PC-3 (cell line): Measurements from ENCODE around the gene RHEBL1. TPM values are rescaled to one million over a fixed set of nuclear protein-coding genes. Genes with fewer than 3 reads are reported as not detected.

ENCODE experiments used
- ATAC-seq: fragments of 200-7000 bp; cut with Tn5 transposase; 2 replicates; pipeline ENCODE4 v1.9.1; 2020; ENCODE audit warnings: mild to moderate bottlenecking, moderate library complexity
- BruUV-seq: library from RNA; stranded (reverse); fragments of 400-500 nt; replicated peaks from 2 replicates; lab custom pipeline; 2021; lab: Mats Ljungman, UMichigan
- CTCF ChIA-PET: fragments of 300-600 bp; sonication (Branson Sonifier 250); formaldehyde crosslinking; loops from one replicate; lab custom pipeline; 2022; ENCODE audit warnings: antibody characterized with exemption; lab: Charles Lee
- POLR2A ChIA-PET: fragments of 300-600 bp; sonication (Branson Sonifier 250); formaldehyde crosslinking; loops from one replicate; lab custom pipeline; 2022; ENCODE audit warnings: antibody characterized with exemption; ENCODE audit not compliant: unreplicated experiment; lab: Charles Lee
- DNase-seq: peaks from one replicate; pipeline ENCODE4 v3.0.0-alpha.2; 2015
- H2AFZ ChIP-seq: fragments of 300-600 bp; sonication (generic); 2 replicates; pipeline ENCODE4 v1.6.0; 2016; ENCODE audit warnings: antibody characterized with exemption, low read length
- H3F3A ChIP-seq: fragments of 300-600 bp; sonication (generic); one replicate; pipeline ENCODE4 v1.6.0; 2017; ENCODE audit warnings: antibody characterized with exemption, low read length, control low read depth, mild to moderate bottlenecking; ENCODE audit not compliant: unreplicated experiment
- H3K27ac ChIP-seq: fragments of 300-600 bp; sonication (generic); 2 replicates; pipeline ENCODE4 v1.5.1; 2016; ENCODE audit warnings: mild to moderate bottlenecking, low read length
- H3K27me3 ChIP-seq: fragments of 300-600 bp; sonication (generic); 2 replicates; pipeline ENCODE4 v1.6.1; 2016; ENCODE audit warnings: low read length, mixed read lengths
- H3K36me3 ChIP-seq: fragments of 300-600 bp; sonication (generic); 2 replicates; pipeline ENCODE4 v1.6.1; 2016; ENCODE audit warnings: low read depth, mixed run types, low read length, mixed read lengths
- H3K4me1 ChIP-seq: fragments of 300-600 bp; sonication (generic); 2 replicates; pipeline ENCODE4 v1.5.1; 2016; ENCODE audit warnings: low read length; ENCODE audit not compliant: insufficient read depth
- H3K4me2 ChIP-seq: fragments of 300-600 bp; sonication (generic); 2 replicates; pipeline ENCODE4 v1.6.0; 2016; ENCODE audit warnings: low read length
- H3K4me3 ChIP-seq: fragments of 300-600 bp; sonication (generic); 2 replicates; pipeline ENCODE4 v1.5.1; 2016; ENCODE audit warnings: mild to moderate bottlenecking, low read length, mixed read lengths
- H3K79me2 ChIP-seq: fragments of 300-600 bp; sonication (generic); 2 replicates; pipeline ENCODE4 v1.6.1; 2017; ENCODE audit warnings: low read length, mixed read lengths
- H3K9ac ChIP-seq: fragments of 300-600 bp; sonication (generic); 2 replicates; pipeline ENCODE4 v1.6.0; 2016; ENCODE audit warnings: mild to moderate bottlenecking, low read length
- H3K9me2 ChIP-seq: fragments of 300-600 bp; sonication (generic); replicated peaks from 2 replicates; pipeline ENCODE4 v1.6.1; 2016; ENCODE audit warnings: mixed run types, low read length, mixed read lengths
- H3K9me3 ChIP-seq: fragments of 300-600 bp; sonication (generic); 2 replicates; pipeline ENCODE4 v1.6.1; 2016; ENCODE audit warnings: low read length, mixed read lengths
- H4K20me1 ChIP-seq: fragments of 300-600 bp; sonication (generic); 2 replicates; pipeline ENCODE4 v1.6.1; 2016; ENCODE audit warnings: low read length, mixed read lengths
- CTCF ChIP-seq: fragments of 300-600 bp; sonication (generic); conservative IDR thresholded peaks from 2 replicates; pipeline ENCODE4 v1.5.1; 2017; ENCODE audit warnings: antibody characterized with exemption, low read depth, mild to moderate bottlenecking, low read length
- EZH2 ChIP-seq: fragments of 300-600 bp; sonication (generic); IDR thresholded peaks from one replicate; pipeline ENCODE4 v1.6.1; 2017; ENCODE audit warnings: antibody characterized with exemption, mild to moderate bottlenecking, low read length; ENCODE audit not compliant: unreplicated experiment
- EZH2phosphoT487 ChIP-seq: fragments of 300-600 bp; sonication (generic); IDR thresholded peaks from 2 replicates; pipeline ENCODE4 v1.6.1; 2018; ENCODE audit warnings: mild to moderate bottlenecking, antibody characterized with exemption, low read length, borderline replicate concordance
- intact Hi-C: fragments of 100-400 bp; cut with micrococcal nuclease; formaldehyde crosslinking; loops from 2 replicates; pipeline ENCODE4 v1.9.0; 2023
- total RNA-seq: library from RNA; depleted of rRNA; stranded (reverse); fragments of >200 nt; gene quantifications from 2 replicates; pipeline ENCODE4 v1.2.3, GENCODE V29; 2014

RHEBL1 gene
- total RNA-seq, 1 experiment from 2014 or later = 5.0 TPM

DNA sequence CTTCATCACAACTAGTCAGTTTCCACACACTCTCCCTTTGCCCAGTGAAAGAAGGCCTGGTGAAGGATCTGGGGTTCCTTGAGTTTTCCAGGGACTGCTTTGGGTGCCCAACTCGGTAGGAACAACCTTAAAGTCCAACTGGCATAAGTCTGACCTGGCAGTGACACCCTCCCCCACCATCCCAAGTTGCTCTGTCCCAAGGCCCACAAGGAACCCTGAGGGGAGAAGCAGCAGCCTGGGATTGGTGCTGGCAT, 10.8 kb downstream of the RHEBL1 start:
- H3K9ac ChIP-seq = peak overlapping the region; percentile 99
- BruUV-seq = TSS peak; percentile 25
- DNase-seq = no peak
- H3K9me2 ChIP-seq = no peaks in the 10 kb centered on the region
- peaks cover 12% of the 10 kb centered on the region for H3K36me3 ChIP-seq
- H2AFZ ChIP-seq = no peak overlapping the region
- peaks cover 81% of the 10 kb centered on the region for H3K79me2 ChIP-seq
- TF ChIP-seq EZH2 (no peak), EZH2phosphoT487 (no peak), CTCF (no peak)
- H3K4me3 ChIP-seq = peak overlapping the region; percentile 87
- ATAC-seq = no peak
- H3K9me3 ChIP-seq = no peaks in the 10 kb centered on the region
- peaks cover 57% of the 10 kb centered on the region for H4K20me1 ChIP-seq
- no peaks in the 10 kb centered on the region for H3F3A ChIP-seq
- intact Hi-C loops = no loop called here
- H3K27me3 ChIP-seq = no peaks in the 10 kb centered on the region
- ChIA-PET POLR2A (no interaction called here), CTCF (no interaction called here)
- H3K4me1 ChIP-seq = peaks cover 23% of the 10 kb centered on the region
- no peak overlapping the region for H3K27ac ChIP-seq
- H3K4me2 ChIP-seq = peak overlapping the region; percentile 93

DNA sequence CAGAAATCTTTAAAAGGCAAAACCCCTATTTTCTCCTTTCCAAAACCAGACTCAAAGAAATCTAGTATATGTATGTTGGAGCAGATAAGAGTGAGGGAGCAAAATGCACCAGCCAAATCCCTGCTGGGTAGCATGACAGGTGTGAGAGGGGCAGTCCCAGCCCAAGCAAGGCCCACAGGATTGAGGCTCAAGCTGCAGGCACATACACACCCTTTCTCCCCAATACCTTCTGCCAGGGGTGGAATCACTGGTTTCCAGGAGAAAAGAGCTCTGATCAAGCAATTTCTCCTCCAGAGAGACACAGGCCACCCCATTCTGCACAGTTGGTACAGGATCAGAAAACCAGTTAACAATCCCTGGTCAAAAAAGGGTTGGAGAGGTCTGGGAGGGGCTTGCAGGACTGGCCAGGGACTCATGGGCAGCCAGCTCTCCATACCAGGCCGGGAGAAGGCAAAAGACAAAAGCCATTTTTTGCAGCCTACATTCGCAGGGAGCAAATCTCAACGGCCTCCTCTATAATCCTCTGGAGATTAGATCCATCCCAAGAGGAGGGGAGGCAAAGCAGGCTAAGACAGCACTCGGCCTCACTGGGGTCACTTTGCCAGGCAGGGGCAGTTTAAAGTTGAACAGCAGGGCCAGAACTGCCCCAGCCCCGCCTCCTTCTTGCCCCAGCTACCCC, 11.3 kb downstream of the RHEBL1 start:
- no TSS peak for BruUV-seq
- no peak for TF ChIP-seq EZH2
- H2AFZ ChIP-seq = no peak overlapping the region
- no peaks in the 10 kb centered on the region for H3K9me2 ChIP-seq
- H3K27ac ChIP-seq = no peak overlapping the region
- peaks cover 61% of the 10 kb centered on the region for H4K20me1 ChIP-seq
- CTCF ChIA-PET = interaction anchor here (0.7 kb wide), 1 partner anchor 167 kb away, joined by 3 read pairs; no protein-coding TSS in a partner anchor
- peak overlapping the region; percentile 93 for H3K4me2 ChIP-seq
- no peaks in the 10 kb centered on the region for H3K9me3 ChIP-seq
- H3K4me1 ChIP-seq = peaks cover 23% of the 10 kb centered on the region
- H3K36me3 ChIP-seq = peaks cover 16% of the 10 kb centered on the region
- POLR2A ChIA-PET = no interaction called here
- peaks cover 85% of the 10 kb centered on the region for H3K79me2 ChIP-seq
- peak overlapping the region; percentile 99 for H3K9ac ChIP-seq
- no peak for ATAC-seq
- no peaks in the 10 kb centered on the region for H3F3A ChIP-seq
- intact Hi-C loops = no loop called here
- peak overlapping the region; percentile 87 for H3K4me3 ChIP-seq
- no peak for DNase-seq
- H3K27me3 ChIP-seq = no peaks in the 10 kb centered on the region

DNA sequence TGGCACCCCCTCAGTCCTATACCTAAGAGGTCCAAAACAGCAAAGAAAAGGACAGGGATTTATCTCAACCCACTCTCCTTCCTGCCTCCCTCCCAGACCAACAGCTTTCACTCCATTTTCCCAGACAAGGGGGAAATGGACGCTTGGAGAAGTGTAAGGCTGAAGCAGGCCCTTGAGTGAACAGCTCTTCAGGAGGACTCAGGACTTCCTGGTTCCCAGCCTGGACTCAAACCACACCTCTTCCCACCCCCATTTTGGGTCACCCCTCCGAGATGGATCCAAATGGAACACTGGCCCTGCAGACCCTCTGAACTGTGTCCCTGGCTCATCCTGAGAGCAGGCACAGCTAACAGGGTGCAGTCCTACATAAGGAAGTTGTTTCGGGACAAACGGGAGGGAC, 11.9 kb downstream of the RHEBL1 start:
- BruUV-seq = no TSS peak
- Histone ChIP-seq H3K27ac (no peak overlapping the region), H3F3A (no peaks in the 10 kb centered on the region), H3K9me3 (no peaks in the 10 kb centered on the region), H3K79me2 (peaks cover 90% of the 10 kb centered on the region), H3K4me2 (peak overlapping the region; percentile 93), H3K36me3 (peaks cover 22% of the 10 kb centered on the region), H3K4me1 (peaks cover 23% of the 10 kb centered on the region), H3K9me2 (no peaks in the 10 kb centered on the region), H3K4me3 (peak overlapping the region; percentile 87), H4K20me1 (peaks cover 62% of the 10 kb centered on the region), H3K9ac (peak overlapping the region; percentile 99), H3K27me3 (no peaks in the 10 kb centered on the region), H2AFZ (no peak overlapping the region)
- ATAC-seq = no peak
- TF ChIP-seq EZH2phosphoT487 = no peak
- TF ChIP-seq EZH2 = no peak
- no peak for TF ChIP-seq CTCF
- intact Hi-C loops = no loop called here
- ChIA-PET CTCF (interaction anchor here (0.7 kb wide), 1 partner anchor 168 kb away, joined by 3 read pairs; no protein-coding TSS in a partner anchor), POLR2A (no interaction called here)
- DNase-seq = no peak
